HCT116 (cell line): ENCODE data around the gene IFITM2. TPM values are rescaled to one million over a fixed set of nuclear protein-coding genes. Genes with fewer than 3 reads are reported as not detected.

Experiments
- ATAC-seq: fragments of 200-7000 bp; cut with Tn5 transposase; 2 replicates; pipeline ENCODE4 v1.9.1; 2020; ENCODE audit warnings: mild to moderate bottlenecking, moderate library complexity
- BruUV-seq: library from RNA; stranded (reverse); fragments of 400-500 nt; replicated peaks from 2 replicates; lab custom pipeline; 2021; lab: Mats Ljungman, UMichigan
- CTCF ChIA-PET: fragments of 300-600 bp; sonication (Branson Sonifier 250); formaldehyde crosslinking; loops from one replicate; lab custom pipeline; 2021; ENCODE audit warnings: antibody characterized with exemption; lab: Charles Lee
- POLR2A ChIA-PET: fragments of 300-600, 350-600 bp; sonication (Branson Sonifier 250); formaldehyde crosslinking; loops from one replicate; lab custom pipeline; 2021; ENCODE audit warnings: antibody characterized with exemption; lab: Charles Lee
- RAD21 ChIA-PET, 2 experiments: fragments of 300-600 bp; sonication (Branson Sonifier 250); formaldehyde crosslinking; loops; one replicate each; lab custom pipeline; 2023; ENCODE audit warnings: low total read pairs in 2 of 2; ENCODE audit not compliant: uncharacterized antibody in 2 of 2, unreplicated experiment in 2 of 2, low non-redundant PET in 1 of 2; lab: Charles Lee
- DNase-seq: peaks from one replicate; pipeline ENCODE4 v3.0.0-alpha.2; 2010; ENCODE audit warnings: low read depth, low spot score
- H2AFZ ChIP-seq: fragments of 200-600 bp; shearing (Covaris generic), sonication (generic); 2 replicates; pipeline ENCODE4 v1.6.1; 2017; ENCODE audit warnings: low read depth, mixed run types, mixed read lengths, antibody characterized with exemption, low read length; ENCODE audit not compliant: poor library complexity, severe bottlenecking
- H3K27ac ChIP-seq: 2 replicates; pipeline ENCODE4 v1.5.1; 2012; ENCODE audit warnings: low read depth, low read length
- H3K27me3 ChIP-seq: fragments of 200-600 bp; sonication (generic); 2 replicates; pipeline ENCODE4 v1.6.1; 2016; ENCODE audit warnings: mixed run types, low read length, mixed read lengths; ENCODE audit not compliant: insufficient read depth
- H3K36me3 ChIP-seq, 2 experiments: fragments of 200-500 bp in 1 of 2; fragments of 200-600 bp in 1 of 2; sonication (Bioruptor generic) in 1 of 2; sonication (generic) in 1 of 2; 2 replicates each; pipeline versions ENCODE4 v1.5.1 to v1.6.1; 2014 to 2016; ENCODE audit warnings: low read length in 2 of 2, inconsistent platforms in 1 of 2, mixed read lengths in 1 of 2, mixed run types in 1 of 2; ENCODE audit not compliant: insufficient read depth in 2 of 2, control insufficient read depth in 1 of 2
- H3K4me1 ChIP-seq, 2 experiments: fragments of 200-600 bp in 1 of 2; sonication (generic) in 1 of 2; 2 replicates each; pipeline versions ENCODE4 v1.5.1 to v1.6.1; 2012 to 2017; ENCODE audit warnings: low read length in 2 of 2, inconsistent platforms in 1 of 2, mild to moderate bottlenecking in 1 of 2, mixed read lengths in 1 of 2, mixed run types in 1 of 2, moderate library complexity in 1 of 2; ENCODE audit not compliant: insufficient read depth in 2 of 2, control insufficient read depth in 1 of 2
- H3K4me2 ChIP-seq: fragments of 200-600 bp; sonication (generic); 2 replicates; pipeline ENCODE4 v1.6.1; 2017; ENCODE audit warnings: mixed run types, low read length, mixed read lengths
- H3K4me3 ChIP-seq, 2 experiments: fragments of 200-600 bp in 1 of 2; sonication (generic) in 1 of 2; replicated peaks in 1 of 2; 2 replicates each; pipeline ENCODE4 v1.5.1; 2011 to 2016; ENCODE audit warnings: low read length in 2 of 2, control low read depth in 1 of 2, low read depth in 1 of 2, mild to moderate bottlenecking in 1 of 2, mixed read lengths in 1 of 2, mixed run types in 1 of 2
- H3K79me2 ChIP-seq: fragments of 200-600 bp; sonication (generic); 2 replicates; pipeline ENCODE4 v1.6.1; 2017; ENCODE audit warnings: mild to moderate bottlenecking, mixed run types, low read length, moderate library complexity, mixed read lengths; ENCODE audit not compliant: insufficient read depth
- H3K9ac ChIP-seq: fragments of 200-600 bp; sonication (generic); 2 replicates; pipeline ENCODE4 v1.6.1; 2016; ENCODE audit warnings: low read length, mixed read lengths
- H3K9me2 ChIP-seq: fragments of 200-600 bp; sonication (generic), shearing (Covaris generic); 2 replicates; pipeline ENCODE4 v1.6.1; 2017; ENCODE audit warnings: mixed run types, mild to moderate bottlenecking, moderate library complexity; ENCODE audit not compliant: insufficient read depth
- H3K9me3 ChIP-seq, 2 experiments: fragments of 200-500 bp in 1 of 2; fragments of 200-600 bp in 1 of 2; sonication (Bioruptor generic) in 1 of 2; sonication (generic) in 1 of 2; 2 replicates each; pipeline ENCODE4 v1.6.1; 2014 to 2017; ENCODE audit warnings: low read length in 2 of 2, mixed read lengths in 2 of 2, inconsistent platforms in 1 of 2, low read depth in 1 of 2, mild to moderate bottlenecking in 1 of 2, mixed run types in 1 of 2, moderate library complexity in 1 of 2; ENCODE audit not compliant: control insufficient read depth in 1 of 2, insufficient read depth in 1 of 2
- H4K20me1 ChIP-seq: fragments of 200-600 bp; sonication (generic), shearing (Covaris generic); 2 replicates; pipeline ENCODE4 v1.6.1; 2017; ENCODE audit warnings: mixed run types, mild to moderate bottlenecking, moderate library complexity; ENCODE audit not compliant: insufficient read depth
- ATF3 ChIP-seq: IDR thresholded peaks from 2 replicates; pipeline ENCODE4 v1.6.1; 2012
- CEBPB ChIP-seq: IDR thresholded peaks from 2 replicates; pipeline ENCODE4 v1.6.1; 2012; ENCODE audit warnings: low read depth
- CTCF ChIP-seq, 3 experiments: fragments of 200-600 bp in 1 of 3; sonication (generic) in 1 of 3; IDR thresholded peaks in 2 of 3; conservative IDR thresholded peaks in 1 of 3; 2 replicates each; pipeline ENCODE4 v1.5.1; 2012 to 2017; ENCODE audit warnings: low read depth in 2 of 3, low read length in 2 of 3, antibody characterized with exemption in 1 of 3, borderline replicate concordance in 1 of 3, control low read depth in 1 of 3, mild to moderate bottlenecking in 1 of 3, mixed read lengths in 1 of 3, mixed run types in 1 of 3, moderate library complexity in 1 of 3; ENCODE audit not compliant: insufficient read depth in 1 of 3
- EGR1 ChIP-seq: IDR thresholded peaks from 2 replicates; pipeline ENCODE4 v1.6.1; 2012; ENCODE audit warnings: low read depth
- ELF1 ChIP-seq: IDR thresholded peaks from 2 replicates; pipeline ENCODE4 v1.6.1; 2012; ENCODE audit warnings: low read depth, borderline replicate concordance
- EZH2 ChIP-seq: fragments of 200-600 bp; sonication (generic); IDR thresholded peaks from 2 replicates; pipeline ENCODE4 v1.6.1; 2017; ENCODE audit warnings: antibody characterized with exemption, mixed run types
- EZH2phosphoT487 ChIP-seq: fragments of 200-600 bp; IDR thresholded peaks from 2 replicates; pipeline ENCODE4 v1.6.1; 2018; ENCODE audit warnings: antibody characterized with exemption, borderline replicate concordance
- FOSL1 ChIP-seq: IDR thresholded peaks from 2 replicates; pipeline ENCODE4 v1.6.1; 2012; ENCODE audit warnings: low read depth
- JUND ChIP-seq: IDR thresholded peaks from 2 replicates; pipeline ENCODE4 v1.6.1; 2012
- MAX ChIP-seq: IDR thresholded peaks from 2 replicates; pipeline ENCODE4 v1.6.1; 2012
- POLR2A ChIP-seq: IDR thresholded peaks from 2 replicates; pipeline ENCODE4 v1.7.0; 2011; ENCODE audit warnings: borderline replicate concordance; ENCODE audit not compliant: insufficient read depth, insufficient read length; ENCODE audit errors: extremely low read depth
- POLR2AphosphoS5 ChIP-seq: IDR thresholded peaks from 2 replicates; pipeline ENCODE4 v1.6.1; 2011; ENCODE audit warnings: mild to moderate bottlenecking, low read depth, low read length, moderate library complexity
- RAD21 ChIP-seq: IDR thresholded peaks from 2 replicates; pipeline ENCODE4 v1.6.1; 2012; ENCODE audit warnings: low read depth, mild to moderate bottlenecking
- SP1 ChIP-seq: IDR thresholded peaks from 2 replicates; pipeline ENCODE4 v1.6.1; 2012; ENCODE audit warnings: low read depth
- SRF ChIP-seq: IDR thresholded peaks from 2 replicates; pipeline ENCODE4 v1.6.1; 2012; ENCODE audit warnings: low read depth
- ZFX ChIP-seq: fragments of 450-650 bp; IDR thresholded peaks from 2 replicates; pipeline ENCODE4 v1.6.1; 2017
- intact Hi-C: fragments of 100-400 bp; cut with micrococcal nuclease; formaldehyde crosslinking; loops from 2 replicates; pipeline ENCODE4 v1.10.0; 2022
- total RNA-seq: library from RNA; stranded (reverse); gene quantifications from one replicate; pipeline ENCODE4 v1.2.1, GENCODE V29; 2021; ENCODE audit not compliant: unreplicated experiment

Gene IFITM2
- total RNA-seq, 1 experiment from 2014 or later, result 106 TPM

- Histone ChIP-seq H3K27me3 (no peaks in the 10 kb centered on the region), H4K20me1 (no peaks in the 10 kb centered on the region), H3K9me3 (no peaks in the 10 kb centered on the region), H3K4me2 (no peak overlapping the region), H3K79me2 (no peaks in the 10 kb centered on the region), H3K9ac (no peak overlapping the region), H3K27ac (no peak overlapping the region), H3K4me1 (peaks cover 0 to 7% of the 10 kb centered on the region in 2 experiments; a peak in 2 of 4 replicates), H3K4me3 (no peak overlapping the region), H2AFZ (no peak overlapping the region), H3K9me2 (no peaks in the 10 kb centered on the region), H3K36me3 (no peaks in the 10 kb centered on the region)
- ATAC-seq (no peak), DNase-seq (no peak)
- TF ChIP-seq EZH2phosphoT487 (no peak), POLR2A (no peak), ATF3 (no peak), JUND (no peak), POLR2AphosphoS5 (no peak), EGR1 (no peak), EZH2 (no peak), RAD21 (no peak), CEBPB (no peak), SRF (no peak), ELF1 (no peak), ZFX (no peak), CTCF (IDR thresholded peaks at IDR 0.05 in 2 of 3, conservative IDR thresholded peaks at IDR 0.05 in 1 of 3; ENCODE audit: borderline replicate concordance in 1 of 3, insufficient read depth in 1 of 3, low read depth in 2 of 3, low read length in 2 of 3) (no peak), MAX (no peak), SP1 (no peak), FOSL1 (no peak)
- CTCF ChIA-PET, result no interaction called here
- BruUV-seq, result no TSS peak
- POLR2A ChIA-PET, result no interaction called here
- RAD21 ChIA-PET, result no interaction called here
- intact Hi-C loops, result no loop called here
These were observed 18.9 kb downstream of the IFITM2 start for GRCh38 chr11:326592-326841.
